ENCODE results near the gene ATF7. TPM values are rescaled to one million over a fixed set of nuclear protein-coding genes. Genes with fewer than 3 reads are reported as not detected.
A peak's percentile ranks its signal among the peaks of the same experiment; 100 is the strongest.

ATF7 gene
- total RNA-seq, 3 donors from 2014 or later, result 31.4 to 34.1 (median 33.4) TPM

DNA sequence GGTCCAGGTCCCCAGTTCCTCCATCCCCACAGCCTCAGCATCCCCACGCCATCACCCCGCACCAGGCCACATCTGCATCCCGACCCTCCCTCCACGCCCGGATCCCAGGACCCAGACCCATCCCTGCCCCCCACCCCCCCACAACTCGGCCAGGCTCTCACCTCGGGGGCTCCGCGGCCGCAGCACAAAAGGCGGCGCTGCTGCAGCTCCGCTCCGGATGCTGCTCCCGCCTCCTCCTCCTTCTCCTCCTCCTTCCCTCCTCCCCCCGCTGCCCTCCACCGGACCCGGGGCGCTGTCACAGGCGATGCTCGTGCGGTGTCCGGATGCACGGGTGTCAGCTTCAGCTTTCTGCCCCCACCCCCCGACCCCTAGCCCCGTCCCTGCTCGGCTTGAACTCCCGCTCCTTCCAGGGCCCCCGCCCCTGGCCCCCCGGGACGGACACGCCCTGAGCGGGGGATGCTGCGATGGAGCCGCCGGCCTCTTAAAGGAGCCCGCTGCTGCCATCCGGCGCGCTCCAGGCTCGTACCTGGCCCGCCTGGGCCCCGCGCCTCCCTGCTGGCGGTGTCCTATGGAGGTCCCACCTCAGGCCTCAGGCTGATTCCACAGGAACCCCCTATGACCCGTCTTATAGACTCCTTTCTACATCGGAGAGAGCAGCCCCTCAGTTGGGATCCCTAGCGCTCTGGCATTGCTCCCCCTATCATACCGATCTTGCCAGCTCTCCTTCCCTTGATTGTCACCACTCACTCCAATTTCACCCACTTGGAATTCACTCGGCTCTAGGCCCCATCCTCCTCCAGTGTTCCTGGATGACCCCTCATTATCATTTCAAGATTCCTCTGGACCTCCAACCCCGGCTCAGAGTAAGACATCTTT lies 126.7 kb downstream of the ATF7 start, which contains the start of gene MAP3K12:
Gene MAP3K12, minus strand, starts transcription at position 193 of the 876 bp plus-strand sequence. CDS start 12,067 bp downstream, outside the sequence.
- intact Hi-C loops (cut with DNase I; ENCODE audit: low total_unique reads), result no loop called here
- peak in 1 of 2 donors; percentile 62 for DNase-seq (ENCODE audit: low spot score in 2 of 2)
- no peaks in the 10 kb centered on the region for H3K27me3 ChIP-seq
- peak within 1 kb of the TSS; percentile 99 to 100 for H3K27ac ChIP-seq
- peaks cover 7 to 8% of the 10 kb centered on the region in 2 donors for H3K4me1 ChIP-seq
- H3K4me3 ChIP-seq, result peak within 1 kb of the TSS; percentile 63 to 70 (median 66)
- no peaks in the 10 kb centered on the region for H3K9me3 ChIP-seq
- no peaks in the 10 kb centered on the region for H3K36me3 ChIP-seq
- TF ChIP-seq, protein P1, sequence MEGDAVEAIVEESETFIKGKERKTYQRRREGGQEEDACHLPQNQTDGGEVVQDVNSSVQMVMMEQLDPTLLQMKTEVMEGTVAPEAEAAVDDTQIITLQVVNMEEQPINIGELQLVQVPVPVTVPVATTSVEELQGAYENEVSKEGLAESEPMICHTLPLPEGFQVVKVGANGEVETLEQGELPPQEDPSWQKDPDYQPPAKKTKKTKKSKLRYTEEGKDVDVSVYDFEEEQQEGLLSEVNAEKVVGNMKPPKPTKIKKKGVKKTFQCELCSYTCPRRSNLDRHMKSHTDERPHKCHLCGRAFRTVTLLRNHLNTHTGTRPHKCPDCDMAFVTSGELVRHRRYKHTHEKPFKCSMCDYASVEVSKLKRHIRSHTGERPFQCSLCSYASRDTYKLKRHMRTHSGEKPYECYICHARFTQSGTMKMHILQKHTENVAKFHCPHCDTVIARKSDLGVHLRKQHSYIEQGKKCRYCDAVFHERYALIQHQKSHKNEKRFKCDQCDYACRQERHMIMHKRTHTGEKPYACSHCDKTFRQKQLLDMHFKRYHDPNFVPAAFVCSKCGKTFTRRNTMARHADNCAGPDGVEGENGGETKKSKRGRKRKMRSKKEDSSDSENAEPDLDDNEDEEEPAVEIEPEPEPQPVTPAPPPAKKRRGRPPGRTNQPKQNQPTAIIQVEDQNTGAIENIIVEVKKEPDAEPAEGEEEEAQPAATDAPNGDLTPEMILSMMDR (IDR thresholded peaks at IDR 0.05), result no peak
- TF ChIP-seq POLR2A (IDR thresholded peaks at IDR 0.05), result no peak
- no peak for TF ChIP-seq POLR2AphosphoS5 (IDR thresholded peaks at IDR 0.05)

DNA sequence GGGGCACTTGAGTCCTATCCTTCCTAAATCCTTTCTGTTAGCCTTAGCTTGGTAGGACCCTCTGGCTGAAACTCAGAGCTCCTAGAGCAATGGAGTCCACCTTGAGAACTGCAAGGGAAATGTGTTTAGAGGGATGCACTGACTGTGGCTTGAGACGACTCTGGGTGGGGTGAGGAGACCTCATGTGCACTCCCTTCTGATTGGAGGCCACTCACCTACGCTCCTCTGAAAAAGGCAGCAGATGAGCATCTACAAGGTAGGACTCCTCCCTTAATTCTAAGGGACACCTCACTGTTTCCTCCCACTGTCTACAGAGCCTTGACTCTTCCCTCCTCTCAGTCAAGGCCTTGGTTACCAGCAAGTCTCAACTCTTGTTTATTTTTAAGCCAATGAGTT lies 127.9 kb downstream of the ATF7 start:
- Histone ChIP-seq H3K4me1 (peaks cover 8 to 15% of the 10 kb centered on the region in 2 donors), H3K4me3 (peak overlapping the region; percentile 63 to 70 (median 66))

DNA sequence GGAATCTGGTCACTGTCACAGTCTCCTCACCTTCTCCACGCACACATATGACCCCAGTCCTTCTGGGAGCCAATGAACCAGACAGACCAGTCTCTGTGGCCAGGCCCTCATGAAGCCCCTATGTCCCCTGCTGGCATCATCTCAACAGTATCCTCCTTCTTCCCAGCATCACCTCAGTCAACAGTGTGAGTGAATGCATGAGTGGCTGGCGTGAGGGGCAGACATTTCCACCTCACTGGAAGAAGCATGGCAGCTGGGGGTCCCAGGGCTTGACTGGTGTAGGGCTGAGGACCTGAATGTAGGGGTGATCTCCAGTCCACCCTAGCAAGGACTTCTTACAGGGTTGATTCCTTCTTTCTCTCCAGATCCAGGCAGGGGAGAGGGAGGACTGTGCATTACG lies 128.7 kb downstream of the ATF7 start:
- peak overlapping the region; percentile 48 to 76 for H3K27ac ChIP-seq
- H3K9me3 ChIP-seq, result no peaks in the 10 kb centered on the region
- intact Hi-C loops (cut with DNase I; ENCODE audit: low total_unique reads), result no loop called here
- DNase-seq (ENCODE audit: low spot score in 2 of 2), result no peak
- no peak for TF ChIP-seq POLR2AphosphoS5 (IDR thresholded peaks at IDR 0.05)
- TF ChIP-seq POLR2A (IDR thresholded peaks at IDR 0.05), result no peak
- TF ChIP-seq, protein P1 (IDR thresholded peaks at IDR 0.05), result no peak
- H3K27me3 ChIP-seq, result no peaks in the 10 kb centered on the region
- no peaks in the 10 kb centered on the region for H3K36me3 ChIP-seq
- H3K4me3 ChIP-seq, result no peak overlapping the region
- H3K4me1 ChIP-seq, result peaks cover 8 to 15% of the 10 kb centered on the region in 2 donors

More for the DNA sequence above, 127.9 kb downstream of the ATF7 start:
- TF ChIP-seq POLR2A (IDR thresholded peaks at IDR 0.05) (no peak), POLR2AphosphoS5 (IDR thresholded peaks at IDR 0.05) (no peak)
- TF ChIP-seq, protein P1 (IDR thresholded peaks at IDR 0.05), result no peak
- Histone ChIP-seq H3K9me3 (no peaks in the 10 kb centered on the region), H3K27me3 (no peaks in the 10 kb centered on the region), H3K36me3 (no peaks in the 10 kb centered on the region), H3K27ac (peak overlapping the region in 1 of 2 donors; percentile 100)
- DNase-seq (ENCODE audit: low spot score in 2 of 2), result no peak
- intact Hi-C loops (cut with DNase I; ENCODE audit: low total_unique reads), result no loop called here

DNA sequence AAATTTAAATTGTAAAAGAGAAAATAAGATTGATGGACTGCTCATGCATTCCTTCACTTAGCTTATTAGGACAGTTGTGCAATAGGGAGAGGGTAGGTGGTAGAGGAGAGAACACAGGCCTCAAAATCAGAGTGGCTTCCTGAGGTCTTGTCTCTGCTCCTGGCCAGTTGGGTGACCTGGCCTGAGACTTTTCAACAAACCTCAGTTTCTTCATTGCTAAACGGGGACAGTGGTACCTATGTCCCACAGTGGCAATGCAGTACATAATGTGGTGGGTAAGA lies 129.5 kb downstream of the ATF7 start:
- Histone ChIP-seq H3K9me3 (no peaks in the 10 kb centered on the region), H3K4me3 (peak overlapping the region in 1 of 3 donors; percentile 20), H3K4me1 (peaks cover 1 to 11% of the 10 kb centered on the region in 2 donors), H3K27me3 (no peaks in the 10 kb centered on the region), H3K36me3 (no peaks in the 10 kb centered on the region), H3K27ac (peak overlapping the region; percentile 48 to 76)
- DNase-seq (ENCODE audit: low spot score in 2 of 2), result no peak
- TF ChIP-seq, protein P1 (IDR thresholded peaks at IDR 0.05), result no peak
- TF ChIP-seq POLR2A (IDR thresholded peaks at IDR 0.05) (no peak), POLR2AphosphoS5 (IDR thresholded peaks at IDR 0.05) (no peak)
- intact Hi-C loops (cut with DNase I; ENCODE audit: low total_unique reads), result no loop called here

Data from breast epithelium (tissue), 4 donors.